ENCODE measurements around the gene KRTAP10-5. TPM values are rescaled to one million over a fixed set of nuclear protein-coding genes. Genes with fewer than 3 reads are reported as not detected.
"Not testable (repeated sequence)": the region's sequence is repeated elsewhere in the genome, so short reads cannot be mapped to it uniquely, and the experiment has no call there.

Gene KRTAP10-5
- total RNA-seq, 1 donor from 2014 or later = not detected

- peak; percentile 53 for DNase-seq
Observed at GRCh38 chr21:44612669-44613229, 32.3 kb upstream of the KRTAP10-5 start.

GRCh38 chr21:44612029-44612486, 31.7 kb upstream of the KRTAP10-5 start, which contains the start of gene KRTAP10-8:
KRTAP10-8 (plus strand) TSS chr21:44612079; CDS start chr21:44612101, 22 bp downstream.
- H3K27me3 ChIP-seq = no peaks in the 10 kb centered on the region
- DNase-seq = peak; percentile 60
- TF ChIP-seq CTCF (IDR thresholded peaks at IDR 0.05) = no peak

More at GRCh38 chr21:44612669-44613229, 32.3 kb upstream of the KRTAP10-5 start:
- Histone ChIP-seq H3K27me3 (no peaks in the 10 kb centered on the region), H3K36me3 (no peaks in the 10 kb centered on the region), H3K27ac (no peak overlapping the region), H3K4me1 (no peaks in the 10 kb centered on the region), H3K4me3 (no peak overlapping the region), H3K9me3 (peaks cover 9% of the 10 kb centered on the region)
- no peak for ATAC-seq
- intact Hi-C loops (cut with DNase I) = no loop called here
- TF ChIP-seq CTCF (IDR thresholded peaks at IDR 0.05) = no peak

GRCh38 chr21:44611551-44611950, 31.1 kb upstream of the KRTAP10-5 start:
- no peak for DNase-seq
- no peak for TF ChIP-seq CTCF (IDR thresholded peaks at IDR 0.05)
- no peak for ATAC-seq
- H3K4me3 ChIP-seq = no peak overlapping the region
- H3K9me3 ChIP-seq = peaks cover 9% of the 10 kb centered on the region
- no peaks in the 10 kb centered on the region for H3K36me3 ChIP-seq
- H3K27me3 ChIP-seq = no peaks in the 10 kb centered on the region
- H3K4me1 ChIP-seq = no peaks in the 10 kb centered on the region
- H3K27ac ChIP-seq = no peak overlapping the region
- intact Hi-C loops (cut with DNase I) = no loop called here

More at GRCh38 chr21:44612029-44612486, 31.7 kb upstream of the KRTAP10-5 start, which contains the start of gene KRTAP10-8:
- intact Hi-C loops (cut with DNase I) = no loop called here
- no peak for ATAC-seq
- Histone ChIP-seq H3K4me1 (no peaks in the 10 kb centered on the region), H3K9me3 (peaks cover 9% of the 10 kb centered on the region), H3K36me3 (no peaks in the 10 kb centered on the region), H3K27ac (no peak within 1 kb of the TSS), H3K4me3 (no peak within 1 kb of the TSS)

- intact Hi-C loops (cut with DNase I); H3K9me3 ChIP-seq; H3K27me3 ChIP-seq; H3K4me3 ChIP-seq; ATAC-seq; H3K4me1 ChIP-seq; H3K36me3 ChIP-seq; H3K27ac ChIP-seq; DNase-seq: not testable (repeated sequence)
Observed at GRCh38 chr21:44610157-44610843, 29.9 kb upstream of the KRTAP10-5 start.

GRCh38 chr21:44609193-44609592, 28.8 kb upstream of the KRTAP10-5 start:
- Histone ChIP-seq H3K4me1 (no peaks in the 10 kb centered on the region), H3K4me3 (no peak overlapping the region), H3K27ac (no peak overlapping the region), H3K27me3 (no peaks in the 10 kb centered on the region), H3K36me3 (no peaks in the 10 kb centered on the region), H3K9me3 (peaks cover 9% of the 10 kb centered on the region)
- no peak for TF ChIP-seq CTCF (IDR thresholded peaks at IDR 0.05)
- intact Hi-C loops (cut with DNase I) = no loop called here
- ATAC-seq (no peak), DNase-seq (no peak)

GRCh38 chr21:44606495-44606894, 26.1 kb upstream of the KRTAP10-5 start:
- Histone ChIP-seq H3K36me3 (no peaks in the 10 kb centered on the region), H3K4me1 (no peaks in the 10 kb centered on the region), H3K27ac (no peak overlapping the region), H3K4me3 (no peak overlapping the region), H3K9me3 (peaks cover 9% of the 10 kb centered on the region), H3K27me3 (peaks cover 9% of the 10 kb centered on the region)
- intact Hi-C loops (cut with DNase I) = no loop called here
- no peak for ATAC-seq
- TF ChIP-seq CTCF (IDR thresholded peaks at IDR 0.05) = no peak
- no peak for DNase-seq

All from upper lobe of right lung (tissue), 1 donor.